Tibial artery (tissue), 4 donors: ENCODE data around the gene CCDC57.
A peak's percentile ranks its signal among the peaks of the same experiment; 100 is the strongest.

ENCODE experiments used
- DNase-seq, 2 donors: peaks; one replicate each; pipeline ENCODE4 v3.0.0-alpha.2; 2019
- H3K27ac ChIP-seq, 2 donors: fragments of 200-600 bp; sonication (generic) in 1 of 2; 1 replicate in 1 of 2; 2 replicates in 1 of 2; pipeline ENCODE4 v1.5.1; 2018 to 2019; ENCODE audit warnings: mild to moderate bottlenecking in 1 of 2
- H3K27me3 ChIP-seq, 2 donors: fragments of 200-600 bp; sonication (generic) in 1 of 2; one replicate each; pipeline versions ENCODE4 v1.5.1 to v1.6.0; 2016 to 2019
- H3K36me3 ChIP-seq, 3 donors: fragments of 200-600 bp; sonication (generic) in 2 of 3; one replicate each; pipeline ENCODE4 v1.5.1; 2016 to 2019; ENCODE audit warnings: mild to moderate bottlenecking in 2 of 3
- H3K4me1 ChIP-seq, 4 donors: fragments of 200-600 bp; sonication (generic) in 2 of 4; 1 replicate in 3 of 4; 2 replicates in 1 of 4; pipeline ENCODE4 v1.5.1; 2016 to 2019
- H3K4me3 ChIP-seq, 2 donors: fragments of 200-600 bp; sonication (generic) in 1 of 2; 1 replicate in 1 of 2; 2 replicates in 1 of 2; pipeline ENCODE4 v1.5.1; 2018 to 2019; ENCODE audit warnings: mild to moderate bottlenecking in 2 of 2
- H3K9me3 ChIP-seq, 3 donors: fragments of 200-600 bp; sonication (generic) in 1 of 3; one replicate each; pipeline ENCODE4 v1.5.1; 2016 to 2019
- CTCF ChIP-seq, 2 experiments: fragments of 200-600 bp in 1 of 2; fragments of 450-650 bp in 1 of 2; IDR thresholded peaks; one replicate each; pipeline ENCODE4 v1.5.1; 2017 to 2019; ENCODE audit warnings: antibody characterized with exemption in 2 of 2, mild to moderate bottlenecking in 1 of 2, moderate library complexity in 1 of 2
- intact Hi-C: fragments of 100-400 bp; cut with DNase I; formaldehyde crosslinking; loops from one replicate; pipeline ENCODE4 v1.15.0; 2023; ENCODE audit warnings: low total_unique reads

Gene CCDC57

GRCh38 chr17:82227629-82228277 lies 15.1 kb upstream of the CCDC57 start:
- TF ChIP-seq CTCF (IDR thresholded peaks at IDR 0.05): no peak
- H3K4me3 ChIP-seq: peak overlapping the region; percentile 56 to 58

GRCh38 chr17:82226809-82227628 lies 14.4 kb upstream of the CCDC57 start:
- no peak for DNase-seq
- TF ChIP-seq CTCF (IDR thresholded peaks at IDR 0.05): no peak
- no peak overlapping the region for H3K4me3 ChIP-seq
- peaks cover 0 to 33% of the 10 kb centered on the region in 2 donors for H3K27me3 ChIP-seq
- intact Hi-C loops: no loop called here
- no peak overlapping the region for H3K27ac ChIP-seq
- H3K36me3 ChIP-seq: no peaks in the 10 kb centered on the region
- H3K9me3 ChIP-seq: no peaks in the 10 kb centered on the region
- H3K4me1 ChIP-seq: peaks cover 0 to 38% (median 35%) of the 10 kb centered on the region in 4 donors

More at GRCh38 chr17:82227629-82228277, 15.1 kb upstream of the CCDC57 start:
- Histone ChIP-seq H3K9me3 (no peaks in the 10 kb centered on the region), H3K36me3 (no peaks in the 10 kb centered on the region), H3K27ac (peak overlapping the region; percentile 81 to 82), H3K27me3 (peaks cover 0 to 33% of the 10 kb centered on the region in 2 donors), H3K4me1 (peaks cover 0 to 45% (median 41%) of the 10 kb centered on the region in 4 donors)
- intact Hi-C loops: no loop called here
- no peak for DNase-seq

GRCh38 chr17:82226146-82226808 lies 13.6 kb upstream of the CCDC57 start:
- no peaks in the 10 kb centered on the region for H3K9me3 ChIP-seq
- intact Hi-C loops: no loop called here
- peaks cover 0 to 30% (median 28%) of the 10 kb centered on the region in 4 donors for H3K4me1 ChIP-seq
- no peak overlapping the region for H3K4me3 ChIP-seq
- DNase-seq: peak in 1 of 2 donors; percentile 64
- TF ChIP-seq CTCF (IDR thresholded peaks at IDR 0.05): no peak
- no peaks in the 10 kb centered on the region for H3K36me3 ChIP-seq
- no peak overlapping the region for H3K27ac ChIP-seq
- peaks cover 0 to 33% of the 10 kb centered on the region in 2 donors for H3K27me3 ChIP-seq

GRCh38 chr17:82225368-82226029 lies 12.9 kb upstream of the CCDC57 start:
- Histone ChIP-seq H3K27ac (no peak overlapping the region), H3K4me1 (peaks cover 0 to 23% (median 20%) of the 10 kb centered on the region in 4 donors), H3K36me3 (no peaks in the 10 kb centered on the region), H3K27me3 (peaks cover 0 to 33% of the 10 kb centered on the region in 2 donors), H3K4me3 (no peak overlapping the region), H3K9me3 (no peaks in the 10 kb centered on the region)
- intact Hi-C loops: no loop called here
- peak in 1 of 2 donors; percentile 63 for DNase-seq
- TF ChIP-seq CTCF (IDR thresholded peaks at IDR 0.05): no peak

- intact Hi-C loops: no loop called here
- Histone ChIP-seq H3K4me3 (no peak overlapping the region), H3K27ac (no peak overlapping the region), H3K4me1 (peaks cover 0 to 14% (median 12%) of the 10 kb centered on the region in 4 donors), H3K36me3 (no peaks in the 10 kb centered on the region), H3K9me3 (no peaks in the 10 kb centered on the region), H3K27me3 (peaks cover 0 to 33% of the 10 kb centered on the region in 2 donors)
- DNase-seq: no peak
- TF ChIP-seq CTCF (IDR thresholded peaks at IDR 0.05): no peak
These were observed 12.0 kb upstream of the CCDC57 start for GRCh38 chr17:82224666-82225065.
